ENCODE results near the gene NPTN. TPM values are rescaled to one million over a fixed set of nuclear protein-coding genes. Genes with fewer than 3 reads are reported as not detected.
"Not testable (repeated sequence)": the region's sequence is repeated elsewhere in the genome, so short reads cannot be mapped to it uniquely, and the experiment has no call there.

Gene NPTN
- total and polyA plus RNA-seq, 2 donors (not counting 1 experiment from before 2014, with no cell fraction given) = 152 to 372 TPM

DNA sequence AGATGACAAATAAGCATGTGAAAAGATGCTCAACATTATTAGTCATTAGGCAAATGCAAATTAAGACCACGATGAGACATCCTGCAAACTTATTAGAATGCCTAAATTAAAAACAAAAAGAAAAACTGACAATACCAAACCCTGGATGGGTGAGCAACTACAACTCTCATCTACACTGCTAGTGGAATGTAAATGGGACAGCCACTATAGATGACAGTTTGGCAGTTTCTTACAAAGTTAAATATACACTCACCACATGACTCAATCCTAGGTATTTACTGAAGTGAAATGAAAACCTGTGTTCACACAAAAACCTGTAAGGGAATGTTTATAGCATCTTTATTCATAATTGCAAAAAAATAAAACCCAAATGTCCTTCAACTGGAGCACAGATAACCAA is 74.7 kb downstream of the NPTN start:
- no peak for TF ChIP-seq EZH2 (IDR thresholded peaks at IDR 0.05; ENCODE audit: low read length, missing control alignments)
- TF ChIP-seq, protein P1, sequence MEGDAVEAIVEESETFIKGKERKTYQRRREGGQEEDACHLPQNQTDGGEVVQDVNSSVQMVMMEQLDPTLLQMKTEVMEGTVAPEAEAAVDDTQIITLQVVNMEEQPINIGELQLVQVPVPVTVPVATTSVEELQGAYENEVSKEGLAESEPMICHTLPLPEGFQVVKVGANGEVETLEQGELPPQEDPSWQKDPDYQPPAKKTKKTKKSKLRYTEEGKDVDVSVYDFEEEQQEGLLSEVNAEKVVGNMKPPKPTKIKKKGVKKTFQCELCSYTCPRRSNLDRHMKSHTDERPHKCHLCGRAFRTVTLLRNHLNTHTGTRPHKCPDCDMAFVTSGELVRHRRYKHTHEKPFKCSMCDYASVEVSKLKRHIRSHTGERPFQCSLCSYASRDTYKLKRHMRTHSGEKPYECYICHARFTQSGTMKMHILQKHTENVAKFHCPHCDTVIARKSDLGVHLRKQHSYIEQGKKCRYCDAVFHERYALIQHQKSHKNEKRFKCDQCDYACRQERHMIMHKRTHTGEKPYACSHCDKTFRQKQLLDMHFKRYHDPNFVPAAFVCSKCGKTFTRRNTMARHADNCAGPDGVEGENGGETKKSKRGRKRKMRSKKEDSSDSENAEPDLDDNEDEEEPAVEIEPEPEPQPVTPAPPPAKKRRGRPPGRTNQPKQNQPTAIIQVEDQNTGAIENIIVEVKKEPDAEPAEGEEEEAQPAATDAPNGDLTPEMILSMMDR (conservative IDR thresholded peaks at IDR 0.05 in 1 of 2, IDR thresholded peaks at IDR 0.05 in 1 of 2; ENCODE audit: low read depth in 1 of 2, low read length in 2 of 2) = no peak
- Histone ChIP-seq H3K4me1 (ENCODE audit: control insufficient read depth, extremely low read depth, insufficient read depth, low read length) (no peaks in the 10 kb centered on the region), H3K27me3 (ENCODE audit: control insufficient read depth, insufficient read depth, low read length) (no peaks in the 10 kb centered on the region), H4K20me1 (ENCODE audit: control insufficient read depth, extremely low read depth, insufficient read depth, low read length) (no peaks in the 10 kb centered on the region), H3K9ac (ENCODE audit: insufficient read depth, low read length) (no peak overlapping the region), H3K27ac (ENCODE audit: insufficient read depth, low read length) (no peak overlapping the region), H3K9me3 (ENCODE audit: control insufficient read depth, insufficient read depth, low read depth, low read length) (no peaks in the 10 kb centered on the region), H3K79me2 (ENCODE audit: control insufficient read depth, insufficient read depth, low read length) (no peaks in the 10 kb centered on the region), H3K4me2 (ENCODE audit: extremely low read depth, insufficient read depth, low read length) (no peak overlapping the region), H3K4me3 (replicated peaks in 1 of 4; ENCODE audit: control extremely low read depth in 1 of 4, insufficient read depth in 1 of 4, low read depth in 3 of 4, low read length in 4 of 4) (no peak overlapping the region), H2AFZ (ENCODE audit: low read length) (no peak overlapping the region), H3K36me3 (ENCODE audit: control insufficient read depth, insufficient read depth, low read length) (peaks cover 4% of the 10 kb centered on the region)
- no peak for DNase-seq (ENCODE audit: low read depth in 2 of 2)

DNA sequence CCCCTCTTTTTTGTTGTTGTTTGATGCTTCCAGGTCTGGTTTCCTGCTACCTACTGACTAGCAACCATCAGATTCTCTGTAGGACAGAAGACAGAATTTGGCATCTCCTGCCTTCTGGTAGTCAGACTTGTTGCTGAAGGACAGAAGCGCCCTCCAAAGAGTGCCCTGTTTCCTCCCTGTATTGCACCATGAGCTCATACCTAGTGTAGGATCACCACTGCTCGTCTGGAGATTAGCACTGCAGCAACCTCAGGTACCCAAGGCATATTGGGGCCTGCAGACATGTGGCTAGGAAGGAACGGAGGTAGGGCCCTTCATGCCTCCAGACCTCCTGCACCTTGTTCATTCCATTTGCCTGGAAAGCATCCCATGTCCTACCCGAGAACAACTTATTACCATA is 78.1 kb downstream of the NPTN start:
- H2AFZ ChIP-seq (ENCODE audit: low read length) = no peak overlapping the region
- H4K20me1 ChIP-seq (ENCODE audit: control insufficient read depth, extremely low read depth, insufficient read depth, low read length) = no peaks in the 10 kb centered on the region
- H3K4me2 ChIP-seq (ENCODE audit: extremely low read depth, insufficient read depth, low read length) = no peak overlapping the region
- H3K36me3 ChIP-seq (ENCODE audit: control insufficient read depth, insufficient read depth, low read length) = peaks cover 2% of the 10 kb centered on the region
- DNase-seq (ENCODE audit: low read depth in 2 of 2) = no peak
- H3K9ac ChIP-seq (ENCODE audit: insufficient read depth, low read length) = no peak overlapping the region
- no peak overlapping the region for H3K27ac ChIP-seq (ENCODE audit: insufficient read depth, low read length)
- peaks cover 2% of the 10 kb centered on the region for H3K4me1 ChIP-seq (ENCODE audit: control insufficient read depth, extremely low read depth, insufficient read depth, low read length)
- H3K79me2 ChIP-seq (ENCODE audit: control insufficient read depth, insufficient read depth, low read length) = no peaks in the 10 kb centered on the region
- no peaks in the 10 kb centered on the region for H3K27me3 ChIP-seq (ENCODE audit: control insufficient read depth, insufficient read depth, low read length)
- H3K4me3 ChIP-seq (replicated peaks in 1 of 4; ENCODE audit: control extremely low read depth in 1 of 4, insufficient read depth in 1 of 4, low read depth in 3 of 4, low read length in 4 of 4) = no peak overlapping the region
- no peaks in the 10 kb centered on the region for H3K9me3 ChIP-seq (ENCODE audit: control insufficient read depth, insufficient read depth, low read depth, low read length)
- TF ChIP-seq, protein P1 (conservative IDR thresholded peaks at IDR 0.05 in 1 of 2, IDR thresholded peaks at IDR 0.05 in 1 of 2; ENCODE audit: low read depth in 1 of 2, low read length in 2 of 2) = no peak
- no peak for TF ChIP-seq EZH2 (IDR thresholded peaks at IDR 0.05; ENCODE audit: low read length, missing control alignments)

GRCh38 chr15:73550190-73550589 is 83.0 kb downstream of the NPTN start:
- H3K36me3 ChIP-seq (ENCODE audit: control insufficient read depth, insufficient read depth, low read length) = peaks cover 1% of the 10 kb centered on the region
- H4K20me1 ChIP-seq (ENCODE audit: control insufficient read depth, extremely low read depth, insufficient read depth, low read length) = no peaks in the 10 kb centered on the region
- no peak overlapping the region for H2AFZ ChIP-seq (ENCODE audit: low read length)
- no peaks in the 10 kb centered on the region for H3K27me3 ChIP-seq (ENCODE audit: control insufficient read depth, insufficient read depth, low read length)
- H3K9me3 ChIP-seq (ENCODE audit: control insufficient read depth, insufficient read depth, low read depth, low read length) = no peaks in the 10 kb centered on the region
- no peak for DNase-seq (ENCODE audit: low read depth in 2 of 2)
- H3K4me1 ChIP-seq (ENCODE audit: control insufficient read depth, extremely low read depth, insufficient read depth, low read length) = peaks cover 2% of the 10 kb centered on the region
- H3K4me2 ChIP-seq (ENCODE audit: extremely low read depth, insufficient read depth, low read length) = no peak overlapping the region
- no peak overlapping the region for H3K4me3 ChIP-seq (replicated peaks in 1 of 4; ENCODE audit: control extremely low read depth in 1 of 4, insufficient read depth in 1 of 4, low read depth in 3 of 4, low read length in 4 of 4)
- H3K9ac ChIP-seq (ENCODE audit: insufficient read depth, low read length) = no peak overlapping the region
- H3K79me2 ChIP-seq (ENCODE audit: control insufficient read depth, insufficient read depth, low read length) = no peaks in the 10 kb centered on the region
- no peak for TF ChIP-seq EZH2 (IDR thresholded peaks at IDR 0.05; ENCODE audit: low read length, missing control alignments)
- TF ChIP-seq, protein P1 (conservative IDR thresholded peaks at IDR 0.05 in 1 of 2, IDR thresholded peaks at IDR 0.05 in 1 of 2; ENCODE audit: low read depth in 1 of 2, low read length in 2 of 2) = no peak
- no peak overlapping the region for H3K27ac ChIP-seq (ENCODE audit: insufficient read depth, low read length)

DNA sequence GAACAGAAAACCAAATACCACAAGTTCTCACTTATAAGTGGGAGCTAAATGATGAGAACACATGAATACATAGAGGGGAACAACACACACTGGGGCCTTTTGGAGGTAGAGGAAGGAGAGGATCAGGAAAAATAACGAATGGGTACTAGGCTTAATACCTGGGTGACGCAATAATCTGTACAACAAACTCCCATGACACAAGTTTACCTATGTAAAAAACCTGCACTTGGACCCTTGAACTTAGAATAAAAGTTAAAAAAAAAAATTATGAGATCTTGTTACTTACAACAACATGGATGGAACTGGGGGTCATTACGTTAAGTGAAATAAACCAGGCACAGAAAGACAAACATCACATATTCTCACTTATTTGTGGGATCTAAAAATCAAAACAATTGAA is 84.3 kb downstream of the NPTN start:
- not testable (repeated sequence) for H3K4me1 ChIP-seq (ENCODE audit: control insufficient read depth, extremely low read depth, insufficient read depth, low read length); H3K79me2 ChIP-seq (ENCODE audit: control insufficient read depth, insufficient read depth, low read length); H3K27me3 ChIP-seq (ENCODE audit: control insufficient read depth, insufficient read depth, low read length); H4K20me1 ChIP-seq (ENCODE audit: control insufficient read depth, extremely low read depth, insufficient read depth, low read length); H3K4me2 ChIP-seq (ENCODE audit: extremely low read depth, insufficient read depth, low read length); H2AFZ ChIP-seq (ENCODE audit: low read length); H3K9ac ChIP-seq (ENCODE audit: insufficient read depth, low read length); H3K4me3 ChIP-seq (replicated peaks in 1 of 4; ENCODE audit: control extremely low read depth in 1 of 4, insufficient read depth in 1 of 4, low read depth in 3 of 4, low read length in 4 of 4); DNase-seq (ENCODE audit: low read depth in 2 of 2); H3K9me3 ChIP-seq (ENCODE audit: control insufficient read depth, insufficient read depth, low read depth, low read length); H3K36me3 ChIP-seq (ENCODE audit: control insufficient read depth, insufficient read depth, low read length); H3K27ac ChIP-seq (ENCODE audit: insufficient read depth, low read length)
